NT2/D1 (cell line): ENCODE data around the gene DYNC2LI1.

Source experiments
- DNase-seq: peaks from one replicate; pipeline ENCODE4 v3.0.0-alpha.2; 2011; ENCODE audit warnings: low read depth, low spot score
- H3K27me3 ChIP-seq: 2 replicates; pipeline ENCODE4 v1.6.0; 2011; ENCODE audit warnings: mild to moderate bottlenecking; ENCODE audit not compliant: insufficient read length, insufficient read depth
- H3K36me3 ChIP-seq: 2 replicates; pipeline ENCODE4 v1.6.1; 2011; ENCODE audit warnings: mild to moderate bottlenecking, low read length, mixed read lengths; ENCODE audit not compliant: insufficient read depth, insufficient read length
- H3K4me1 ChIP-seq: 2 replicates; pipeline ENCODE4 v1.5.1; 2011; ENCODE audit not compliant: insufficient read depth, insufficient read length
- H3K4me3 ChIP-seq: 2 replicates; pipeline ENCODE4 v1.5.1; 2011; ENCODE audit warnings: low read depth; ENCODE audit not compliant: insufficient read length
- H3K9ac ChIP-seq: 2 replicates; pipeline ENCODE4 v1.6.0; 2011; ENCODE audit warnings: low read depth; ENCODE audit not compliant: insufficient read length
- H3K9me3 ChIP-seq: 2 replicates; pipeline ENCODE4 v1.5.1; 2011; ENCODE audit warnings: mild to moderate bottlenecking, low read length; ENCODE audit not compliant: insufficient read depth
- SUZ12 ChIP-seq: IDR thresholded peaks from 2 replicates; pipeline ENCODE4 v1.6.1; 2011; ENCODE audit not compliant: insufficient read length, insufficient read depth; ENCODE audit errors: extremely low read depth
- YY1 ChIP-seq: IDR thresholded peaks from 2 replicates; pipeline ENCODE4 v1.6.1; 2011; ENCODE audit not compliant: insufficient read length, insufficient read depth
- ZNF274 ChIP-seq: IDR thresholded peaks from 2 replicates; pipeline ENCODE4 v1.6.1; 2011; ENCODE audit warnings: mild to moderate bottlenecking, low read depth, low read length

DYNC2LI1 gene

DNA sequence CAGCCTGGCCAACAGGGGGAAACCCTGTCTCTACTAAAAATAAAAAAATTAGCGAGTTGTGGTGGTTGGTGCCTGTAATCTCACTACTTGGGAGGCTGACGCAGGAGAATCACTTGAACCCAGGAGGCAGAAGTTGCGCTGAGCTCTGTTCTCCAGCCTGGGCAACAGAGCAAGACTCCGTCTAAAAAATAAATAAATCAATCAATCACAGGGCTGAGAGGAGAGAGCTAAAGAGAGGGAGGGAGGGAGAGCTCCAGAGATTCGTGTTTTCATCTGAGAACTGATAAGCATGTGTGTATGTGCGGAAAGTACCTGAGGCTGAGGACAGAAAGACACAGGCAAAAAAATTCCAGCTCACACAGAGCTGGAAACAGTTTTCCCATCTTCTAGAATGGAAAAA lies 37.2 kb upstream of the DYNC2LI1 start:
- Histone ChIP-seq H3K27me3 (no peaks in the 10 kb centered on the region), H3K4me1 (no peaks in the 10 kb centered on the region), H3K9me3 (no peaks in the 10 kb centered on the region), H3K9ac (no peak overlapping the region), H3K36me3 (no peaks in the 10 kb centered on the region), H3K4me3 (no peak overlapping the region)
- no peak for DNase-seq
- no peak for TF ChIP-seq ZNF274
- TF ChIP-seq YY1 = no peak

DNA sequence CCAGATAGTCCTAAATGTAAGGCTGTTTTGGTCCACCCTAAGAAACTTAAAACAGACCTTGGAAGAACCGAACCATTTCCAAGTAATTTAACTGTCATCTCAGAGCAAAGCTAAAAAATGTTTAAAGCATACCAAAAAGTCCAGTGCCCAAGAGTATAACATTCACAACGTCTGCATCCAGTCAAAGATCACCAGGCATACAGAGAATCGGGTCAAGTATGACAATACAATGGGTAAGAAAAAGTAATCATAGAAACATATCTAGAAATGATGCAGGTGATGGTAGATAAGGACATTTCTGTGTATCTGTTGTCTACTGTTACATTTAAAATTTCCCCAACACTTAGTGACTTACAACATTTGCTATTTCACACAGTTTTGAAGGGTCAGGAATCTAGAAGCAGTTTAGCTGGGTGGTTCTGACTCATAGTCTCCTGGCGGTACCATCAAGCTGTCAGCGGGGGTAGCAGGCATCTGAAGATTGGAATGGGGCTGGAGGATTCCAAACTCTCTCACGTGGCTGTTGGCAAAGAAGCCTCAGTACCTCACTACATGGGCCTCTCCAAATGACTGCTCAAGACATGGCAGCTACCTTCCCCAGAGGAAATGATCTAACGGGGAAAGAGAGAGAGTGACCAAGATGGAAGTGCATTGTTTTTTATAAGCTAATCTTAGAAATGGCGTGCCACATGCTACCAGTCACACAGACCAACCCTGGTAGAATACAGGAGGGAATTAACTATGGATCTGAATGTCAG lies 36.6 kb upstream of the DYNC2LI1 start:
- no peak overlapping the region for H3K9ac ChIP-seq
- H3K36me3 ChIP-seq = no peaks in the 10 kb centered on the region
- TF ChIP-seq YY1 (no peak), SUZ12 (no peak), ZNF274 (no peak)
- DNase-seq = no peak
- no peaks in the 10 kb centered on the region for H3K4me1 ChIP-seq
- H3K9me3 ChIP-seq = no peaks in the 10 kb centered on the region
- no peak overlapping the region for H3K4me3 ChIP-seq
- H3K27me3 ChIP-seq = no peaks in the 10 kb centered on the region

DNA sequence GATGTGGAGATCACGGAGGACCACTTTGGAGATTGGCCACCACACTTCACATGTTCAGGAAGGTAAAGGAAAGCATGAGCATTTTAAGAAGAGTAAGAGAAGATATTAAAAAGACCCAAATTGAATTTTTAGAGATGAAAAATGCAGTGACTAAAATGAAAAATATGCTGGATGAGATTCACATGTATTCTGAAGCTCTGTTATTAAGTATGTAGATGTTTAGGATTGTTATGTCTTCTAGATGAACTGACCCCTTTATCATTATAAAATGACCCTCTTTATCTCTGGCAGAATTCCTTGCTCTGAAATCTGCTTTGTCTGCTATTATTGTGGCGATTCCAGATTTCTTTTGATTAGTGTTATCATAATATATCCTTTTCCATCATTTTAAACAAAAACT lies 36.0 kb upstream of the DYNC2LI1 start:
- H3K27me3 ChIP-seq = no peaks in the 10 kb centered on the region
- no peaks in the 10 kb centered on the region for H3K36me3 ChIP-seq
- no peak overlapping the region for H3K9ac ChIP-seq
- no peak for DNase-seq
- no peak for TF ChIP-seq SUZ12
- no peak for TF ChIP-seq YY1
- no peak for TF ChIP-seq ZNF274
- no peaks in the 10 kb centered on the region for H3K4me1 ChIP-seq
- no peak overlapping the region for H3K4me3 ChIP-seq
- H3K9me3 ChIP-seq = no peaks in the 10 kb centered on the region

DNA sequence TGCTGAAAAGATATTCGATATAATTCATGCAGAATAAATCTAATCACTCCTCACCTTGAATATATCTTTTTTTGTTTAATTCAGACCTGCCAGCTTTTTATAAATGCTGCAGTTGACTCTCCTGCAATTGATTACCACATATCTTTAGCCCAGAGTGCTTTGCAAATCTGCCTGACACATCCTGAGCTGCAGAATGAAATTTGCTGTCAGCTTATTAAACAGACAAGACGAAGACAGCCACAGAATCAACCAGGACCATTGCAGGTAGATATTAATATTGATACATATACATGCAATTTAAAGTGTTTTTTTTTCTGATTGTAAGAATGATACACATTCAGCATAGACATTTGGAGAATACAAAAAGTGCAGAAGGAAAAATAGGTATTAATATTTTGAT lies 35.6 kb upstream of the DYNC2LI1 start:
- TF ChIP-seq ZNF274 (no peak), SUZ12 (no peak), YY1 (no peak)
- Histone ChIP-seq H3K36me3 (no peaks in the 10 kb centered on the region), H3K4me1 (no peaks in the 10 kb centered on the region), H3K9ac (no peak overlapping the region), H3K9me3 (no peaks in the 10 kb centered on the region), H3K27me3 (no peaks in the 10 kb centered on the region), H3K4me3 (no peak overlapping the region)
- no peak for DNase-seq

DNA sequence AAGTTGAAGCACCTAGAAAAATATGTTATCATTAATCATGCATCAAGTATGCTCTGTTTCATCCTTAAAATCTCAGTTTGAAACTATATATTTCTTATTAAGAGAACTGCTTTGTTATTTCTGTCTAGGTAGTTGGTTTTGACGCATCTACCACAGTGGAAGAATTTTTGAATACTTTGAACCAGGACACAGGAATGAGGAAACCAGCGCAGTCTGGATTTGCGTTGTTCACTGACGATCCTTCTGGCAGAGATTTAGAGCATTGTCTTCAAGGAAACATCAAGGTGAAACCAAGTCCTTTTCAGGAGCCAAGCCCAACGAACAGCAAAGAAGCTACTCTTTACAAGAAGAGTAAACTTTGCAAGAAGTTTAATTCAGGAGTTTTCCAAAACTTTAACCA lies 30.1 kb upstream of the DYNC2LI1 start:
- no peak for TF ChIP-seq YY1
- no peak for TF ChIP-seq SUZ12
- TF ChIP-seq ZNF274 = no peak
- H3K27me3 ChIP-seq = no peaks in the 10 kb centered on the region
- no peak overlapping the region for H3K4me3 ChIP-seq
- H3K36me3 ChIP-seq = no peaks in the 10 kb centered on the region
- H3K9me3 ChIP-seq = no peaks in the 10 kb centered on the region
- no peaks in the 10 kb centered on the region for H3K4me1 ChIP-seq
- no peak for DNase-seq
- no peak overlapping the region for H3K9ac ChIP-seq

DNA sequence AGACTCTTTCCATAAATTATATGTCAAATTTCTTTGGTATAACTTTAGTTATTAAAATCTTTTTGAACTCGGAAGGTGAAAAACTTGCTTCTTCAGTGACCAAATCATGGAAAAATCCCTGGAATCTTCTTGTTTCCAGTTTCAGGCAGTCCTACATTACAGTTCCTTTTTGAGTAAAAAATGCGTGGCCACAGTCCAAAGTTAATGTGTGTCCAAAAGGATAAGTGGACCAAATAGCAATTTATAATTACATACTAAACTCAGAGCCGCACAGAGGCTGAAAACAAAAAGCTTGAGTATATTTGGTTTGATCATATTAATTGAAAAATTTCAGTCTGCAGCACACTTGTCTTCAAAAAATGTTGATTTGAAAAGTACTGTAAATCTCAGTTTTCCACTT lies 28.4 kb upstream of the DYNC2LI1 start:
- no peak overlapping the region for H3K4me3 ChIP-seq
- DNase-seq = no peak
- TF ChIP-seq SUZ12 (no peak), YY1 (no peak), ZNF274 (no peak)

DNA sequence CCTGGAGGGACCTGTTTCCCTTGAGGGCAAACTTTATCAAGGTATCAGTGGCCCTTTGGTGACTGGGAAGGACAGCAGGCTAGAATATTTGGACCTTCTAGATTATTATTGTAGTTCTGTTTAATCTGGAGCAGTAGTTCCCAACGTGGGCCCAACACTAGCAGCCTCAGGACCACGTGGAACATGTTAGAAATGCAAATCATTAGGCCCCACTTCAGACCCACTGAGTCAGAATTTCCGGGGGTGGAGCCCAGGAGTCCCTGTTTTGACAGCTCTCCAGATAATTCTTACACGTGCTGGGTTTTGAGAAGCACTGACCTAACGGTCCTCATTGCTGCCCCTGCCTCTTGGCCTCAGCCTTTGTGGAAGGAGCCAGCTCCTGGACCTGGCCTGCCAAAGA lies 25.5 kb upstream of the DYNC2LI1 start:
- Histone ChIP-seq H3K9me3 (no peaks in the 10 kb centered on the region), H3K36me3 (no peaks in the 10 kb centered on the region), H3K4me1 (no peaks in the 10 kb centered on the region), H3K27me3 (no peaks in the 10 kb centered on the region), H3K9ac (no peak overlapping the region), H3K4me3 (no peak overlapping the region)
- DNase-seq = no peak
- TF ChIP-seq SUZ12 (no peak), ZNF274 (no peak), YY1 (no peak)

More for the DNA sequence above, 28.4 kb upstream of the DYNC2LI1 start:
- Histone ChIP-seq H3K9me3 (no peaks in the 10 kb centered on the region), H3K4me1 (no peaks in the 10 kb centered on the region), H3K27me3 (no peaks in the 10 kb centered on the region), H3K9ac (no peak overlapping the region), H3K36me3 (no peaks in the 10 kb centered on the region)

DNA sequence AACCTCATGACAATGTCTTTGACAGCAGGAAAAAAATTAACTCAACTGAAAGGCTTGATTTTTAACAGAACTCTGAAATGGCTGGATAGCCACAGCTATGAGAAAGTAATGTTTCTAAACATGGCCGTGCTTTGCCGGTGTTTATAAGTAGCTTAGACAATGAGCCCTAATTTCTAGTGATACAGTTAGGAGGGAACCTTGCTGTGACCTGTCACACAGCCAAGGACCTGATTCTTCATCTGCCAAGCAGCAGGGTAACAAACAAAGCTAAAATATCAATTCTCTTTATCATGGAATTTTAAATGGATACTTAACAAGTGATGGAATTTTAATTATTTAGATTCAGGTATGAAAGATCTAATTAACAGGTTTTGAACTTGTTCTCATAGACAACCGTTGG lies 24.3 kb upstream of the DYNC2LI1 start:
- no peak for TF ChIP-seq SUZ12
- no peak for TF ChIP-seq ZNF274
- TF ChIP-seq YY1 = no peak
- no peak for DNase-seq

More for the DNA sequence above, 24.3 kb upstream of the DYNC2LI1 start:
- Histone ChIP-seq H3K4me1 (no peaks in the 10 kb centered on the region), H3K36me3 (no peaks in the 10 kb centered on the region), H3K9me3 (no peaks in the 10 kb centered on the region), H3K4me3 (no peak overlapping the region), H3K27me3 (no peaks in the 10 kb centered on the region), H3K9ac (no peak overlapping the region)
